SK-N-DZ (cell line): Measurements from ENCODE around the gene ZNF568. TPM values are rescaled to one million over a fixed set of nuclear protein-coding genes. Genes with fewer than 3 reads are reported as not detected.

ENCODE experiments used
- DNase-seq: peaks from one replicate; pipeline ENCODE4 v3.0.0-alpha.2; 2015; ENCODE audit warnings: low spot score
- polyA plus RNA-seq, 2 experiments: library from polyadenylated mRNA; depleted of rRNA; stranded (reverse); fragments of >200 nt; gene quantifications; 2 replicates each; pipeline ENCODE4 v1.2.3, GENCODE V29; 2014

ZNF568 gene
- polyA plus RNA-seq (2014; cell fraction: cytosol; rRNA removed): 7.3 and 12.6 TPM in 2 replicates
- polyA plus RNA-seq (2014; cell fraction: nucleus; rRNA removed): 7.1 and 7.6 TPM in 2 replicates

DNA sequence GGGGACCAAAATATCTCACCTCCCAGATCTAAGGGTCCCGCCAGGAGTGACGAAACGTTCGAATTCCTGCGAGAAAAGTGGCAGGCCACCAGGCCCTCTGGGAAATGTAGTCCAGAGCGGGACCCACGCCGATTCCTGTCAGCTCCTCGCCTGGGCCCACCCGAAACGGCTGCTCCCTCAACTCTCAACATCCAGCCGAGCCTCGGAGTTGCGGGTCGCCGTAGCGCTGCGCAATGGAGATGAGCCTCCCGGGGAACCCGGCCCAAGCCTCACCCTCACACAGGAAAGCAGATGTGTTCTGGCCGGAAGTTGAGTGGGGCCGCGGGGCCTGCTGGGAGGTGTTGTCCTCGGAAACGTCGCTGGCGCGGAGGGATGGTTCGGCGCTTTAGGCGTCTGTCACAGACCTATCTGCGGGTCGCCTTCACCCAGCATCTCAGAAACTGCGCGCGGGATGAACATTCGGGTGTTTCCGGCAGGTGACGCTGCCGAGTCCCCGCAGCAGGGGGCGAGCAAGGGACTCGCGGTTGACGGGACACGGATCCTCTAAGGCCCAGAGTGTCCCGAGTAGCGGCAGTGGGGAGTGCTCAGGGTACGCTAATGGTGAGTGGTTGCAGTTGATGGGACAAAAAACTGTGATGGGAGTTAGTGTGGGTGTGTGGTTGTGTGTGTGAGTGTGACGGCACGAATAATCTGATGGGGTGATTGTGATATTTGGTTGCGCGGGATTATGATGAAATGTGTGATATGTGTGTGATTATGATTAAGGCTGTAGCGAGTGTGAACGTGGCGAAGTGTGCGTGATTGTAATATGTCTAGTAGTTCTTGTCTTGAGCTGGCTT is at the start of gene ZNF568, which contains the start of gene ZNF829:
TSS of gene ZNF568 (plus strand) at position 341 of the 839 bp plus-strand sequence. CDS start 6,439 bp downstream, outside the sequence.
TSS of gene ZNF829 (minus strand) at position 300 of the 839 bp plus-strand sequence. CDS start 1,124 bp downstream, outside the sequence.
- DNase-seq: peak; percentile 95

DNA sequence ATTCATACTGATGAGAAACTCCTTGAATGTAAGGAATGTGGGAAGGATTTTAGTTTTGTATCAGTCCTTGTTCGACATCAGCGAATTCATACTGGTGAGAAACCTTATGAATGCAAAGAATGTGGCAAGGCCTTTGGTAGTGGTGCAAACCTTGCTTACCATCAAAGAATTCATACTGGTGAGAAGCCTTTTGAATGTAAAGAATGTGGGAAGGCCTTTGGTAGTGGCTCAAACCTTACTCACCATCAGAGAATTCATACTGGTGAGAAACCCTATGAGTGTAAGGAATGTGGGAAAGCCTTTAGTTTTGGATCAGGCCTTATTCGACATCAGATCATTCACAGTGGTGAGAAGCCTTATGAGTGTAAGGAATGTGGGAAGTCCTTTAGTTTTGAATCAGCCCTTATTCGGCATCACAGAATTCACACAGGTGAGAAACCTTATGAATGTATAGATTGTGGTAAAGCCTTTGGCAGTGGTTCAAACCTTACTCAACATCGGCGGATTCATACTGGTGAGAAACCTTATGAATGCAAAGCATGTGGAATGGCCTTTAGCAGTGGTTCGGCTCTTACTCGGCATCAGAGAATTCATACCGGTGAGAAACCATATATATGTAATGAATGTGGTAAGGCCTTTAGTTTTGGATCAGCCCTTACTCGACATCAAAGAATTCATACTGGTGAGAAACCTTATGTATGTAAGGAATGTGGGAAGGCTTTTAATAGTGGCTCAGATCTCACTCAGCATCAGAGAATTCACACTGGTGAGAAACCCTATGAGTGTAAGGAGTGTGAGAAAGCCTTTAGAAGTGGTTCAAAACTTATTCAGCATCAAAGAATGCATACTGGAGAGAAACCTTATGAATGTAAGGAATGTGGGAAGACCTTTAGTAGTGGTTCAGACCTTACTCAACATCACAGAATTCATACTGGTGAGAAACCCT is 38.9 kb upstream of the ZNF568 start:
- no peak for DNase-seq

DNA sequence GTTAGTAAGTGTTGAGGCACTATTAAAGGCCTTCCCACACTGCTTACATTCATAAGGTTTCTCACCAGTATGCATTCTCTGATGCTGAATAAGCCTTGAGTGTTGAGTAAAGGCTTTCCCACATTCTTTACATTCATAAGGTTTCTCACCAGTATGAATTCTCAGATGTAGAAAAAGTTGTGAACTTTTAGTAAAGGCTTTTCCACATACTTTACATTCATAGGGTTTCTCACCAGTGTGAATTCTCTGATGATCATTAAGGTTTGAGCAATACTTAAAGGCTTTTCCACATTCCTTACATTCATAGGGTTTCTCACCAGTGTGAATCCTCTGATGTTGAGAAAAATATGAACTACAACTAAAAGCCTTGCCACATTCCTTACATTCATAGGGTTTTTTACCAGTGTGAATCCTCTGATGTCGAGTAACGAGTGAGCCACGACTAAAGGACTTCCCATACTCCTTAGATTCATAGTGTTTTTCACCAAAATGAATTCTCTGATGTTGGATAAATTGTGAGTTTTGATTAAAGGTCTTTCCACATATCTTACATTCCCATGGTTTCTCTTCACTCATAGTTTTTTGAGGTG is 24.3 kb upstream of the ZNF568 start:
- no peak for DNase-seq

DNA sequence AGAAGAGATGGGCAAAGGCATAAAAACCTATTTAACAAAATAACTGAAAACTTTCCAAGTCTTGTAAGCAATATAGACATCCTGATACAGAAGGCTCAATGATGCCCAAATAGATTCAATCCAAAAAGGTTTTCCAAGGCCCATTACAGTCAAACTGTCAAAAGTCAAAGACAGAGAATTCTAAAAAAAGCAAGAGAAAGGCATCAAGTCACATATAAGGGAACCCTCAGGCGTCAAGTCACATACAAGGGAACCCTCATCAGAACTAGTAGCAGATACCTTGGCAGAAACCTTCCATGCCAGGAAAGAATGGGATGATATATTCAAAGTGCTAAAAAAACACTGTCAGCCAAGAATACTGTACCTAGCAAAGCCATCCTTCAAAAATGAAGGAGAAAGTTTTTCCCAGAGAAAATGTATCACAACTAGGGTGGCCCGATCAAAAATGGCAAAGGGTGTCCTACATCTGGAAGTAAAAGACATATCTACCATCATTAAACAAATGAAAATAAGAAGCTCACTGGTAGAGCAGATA is 21.2 kb upstream of the ZNF568 start:
- no peak for DNase-seq

DNA sequence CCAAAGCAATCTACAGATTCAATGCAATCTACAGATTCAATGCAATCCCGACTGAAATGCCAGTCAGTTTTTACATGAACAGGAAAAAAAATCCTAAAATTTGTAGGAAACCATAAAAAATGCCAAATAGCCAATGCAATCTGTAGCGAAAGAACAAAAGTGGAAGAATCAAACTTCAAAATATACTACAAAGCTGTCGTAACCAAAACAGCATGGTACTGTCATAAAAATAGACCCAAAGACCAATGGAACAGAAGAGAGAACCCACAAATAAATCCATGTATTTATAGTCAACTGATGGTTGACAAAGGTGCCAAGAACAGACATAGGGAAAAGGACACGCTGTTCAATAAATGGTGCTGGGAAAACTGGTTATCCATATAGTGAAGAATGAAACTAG is 17.7 kb upstream of the ZNF568 start:
- DNase-seq: no peak

DNA sequence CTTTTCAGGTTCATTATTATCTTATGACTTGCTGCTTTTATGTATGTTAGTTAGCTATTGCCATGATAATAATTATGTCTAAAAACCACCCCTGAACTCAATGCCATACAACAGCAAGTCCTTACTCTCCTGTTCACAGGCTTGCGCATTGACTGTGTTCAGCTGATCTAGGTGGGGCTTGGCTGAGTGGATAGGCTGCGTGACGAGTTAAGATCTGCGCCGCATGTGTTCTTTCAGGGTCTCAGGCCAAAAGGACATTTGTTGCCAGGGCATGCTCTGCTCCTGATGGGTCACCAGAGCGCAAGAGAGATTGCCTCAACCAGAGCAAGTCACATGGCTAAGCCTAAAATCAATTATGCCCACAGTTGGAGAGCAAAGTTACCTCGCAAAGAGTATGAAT is 859 bp downstream of the ZNF568 start:
- DNase-seq: peak; percentile 52

DNA sequence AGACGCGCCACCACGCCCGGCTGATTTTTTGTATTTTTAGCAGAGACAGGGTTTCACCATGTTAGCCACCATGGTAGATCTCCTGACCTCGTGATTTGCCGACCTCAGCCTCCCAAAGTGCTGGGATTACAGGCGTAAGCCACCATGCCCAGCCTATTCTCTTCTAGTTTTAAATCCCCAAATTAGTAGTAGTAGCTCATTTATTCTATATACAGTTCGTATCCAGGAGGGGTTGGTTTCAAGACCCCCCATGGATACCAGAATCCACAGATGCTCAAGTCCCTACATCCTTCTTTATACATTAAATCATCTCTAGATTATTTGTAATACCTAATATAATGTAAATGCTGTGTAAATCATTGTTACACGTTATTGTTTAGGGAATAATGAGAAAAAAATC is 2.0 kb downstream of the ZNF568 start:
- no peak for DNase-seq

DNA sequence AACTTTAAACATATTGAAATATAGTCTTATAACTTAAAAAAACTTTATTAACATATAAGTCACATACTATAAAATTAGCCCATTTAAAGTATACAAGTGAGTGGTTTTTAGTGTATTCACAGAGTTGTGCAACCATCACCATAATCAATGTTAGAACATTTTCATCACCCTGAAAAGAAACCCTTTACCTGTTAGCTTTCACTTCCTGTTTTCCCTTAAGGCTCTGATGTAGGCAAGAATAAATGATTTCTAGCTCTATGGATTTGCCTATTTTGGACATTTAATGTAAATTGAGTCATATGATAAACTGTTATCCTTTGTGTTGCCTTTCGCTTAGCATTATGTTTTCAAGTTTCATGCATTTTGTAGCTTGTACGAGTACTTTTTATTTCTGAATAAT is 15.6 kb downstream of the ZNF568 start:
- DNase-seq: no peak

DNA sequence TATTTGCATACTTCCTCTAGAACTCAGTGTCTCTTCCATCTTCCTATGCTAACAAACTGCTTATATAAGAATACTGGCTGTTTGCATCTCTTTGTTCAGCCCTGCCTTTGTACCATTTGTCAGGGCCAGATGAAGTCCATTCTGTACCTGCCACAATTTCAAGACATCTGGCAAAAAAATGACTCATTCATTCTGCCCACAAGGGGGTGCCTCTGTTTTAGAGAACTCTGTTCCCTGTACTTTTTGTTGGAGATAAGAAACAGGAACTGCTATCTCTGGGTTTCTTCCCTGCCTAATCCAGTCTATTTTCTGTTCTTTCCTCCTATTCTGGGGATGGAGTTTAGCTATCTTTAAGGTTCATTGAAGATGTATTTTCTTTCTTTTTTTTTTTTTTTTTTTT is 23.0 kb downstream of the ZNF568 start:
- DNase-seq: no peak

DNA sequence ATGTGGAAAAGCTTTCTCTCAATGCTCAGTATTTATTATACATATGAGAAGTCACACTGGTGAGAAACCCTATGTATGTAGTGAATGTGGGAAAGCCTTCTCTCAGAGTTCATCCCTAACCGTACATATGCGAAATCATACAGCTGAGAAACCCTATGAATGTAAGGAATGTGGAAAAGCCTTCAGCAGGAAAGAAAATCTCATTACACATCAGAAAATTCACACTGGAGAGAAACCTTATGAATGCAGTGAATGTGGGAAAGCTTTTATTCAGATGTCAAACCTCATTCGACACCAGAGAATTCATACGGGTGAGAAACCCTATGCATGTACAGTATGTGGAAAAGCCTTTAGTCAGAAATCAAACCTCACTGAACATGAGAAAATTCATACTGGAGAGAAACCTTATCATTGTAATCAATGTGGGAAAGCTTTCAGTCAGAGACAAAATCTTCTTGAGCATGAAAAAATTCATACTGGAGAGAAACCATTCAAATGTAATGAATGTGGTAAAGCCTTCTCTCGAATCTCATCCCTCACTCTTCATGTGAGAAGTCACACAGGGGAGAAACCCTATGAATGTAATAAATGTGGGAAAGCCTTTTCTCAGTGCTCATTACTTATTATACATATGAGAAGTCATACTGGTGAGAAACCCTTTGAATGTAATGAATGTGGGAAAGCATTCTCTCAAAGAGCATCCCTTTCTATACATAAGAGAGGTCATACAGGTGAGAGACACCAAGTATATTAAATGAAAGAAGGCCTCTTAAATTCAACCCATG is 34.4 kb downstream of the ZNF568 start:
- no peak for DNase-seq

DNA sequence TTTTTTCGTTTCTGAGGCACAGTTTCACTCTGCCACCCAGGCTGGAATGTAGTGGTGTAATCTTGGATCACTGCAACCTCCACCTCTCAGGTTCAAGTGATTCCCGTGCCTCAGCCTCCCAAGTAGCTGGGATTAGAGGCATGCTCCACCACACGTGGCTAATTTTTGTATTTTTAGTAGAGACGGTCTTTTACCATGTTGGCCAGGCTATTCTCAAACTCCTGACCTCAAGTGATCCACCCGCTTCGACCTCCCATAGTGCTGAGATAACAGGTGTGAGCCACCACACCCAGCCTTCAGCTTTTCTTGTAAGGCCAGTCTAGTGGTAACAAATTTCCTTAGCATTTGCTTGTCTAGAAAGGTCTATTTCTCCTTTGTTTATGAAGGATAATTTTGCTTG is 46.2 kb downstream of the ZNF568 start:
- DNase-seq: no peak

DNA sequence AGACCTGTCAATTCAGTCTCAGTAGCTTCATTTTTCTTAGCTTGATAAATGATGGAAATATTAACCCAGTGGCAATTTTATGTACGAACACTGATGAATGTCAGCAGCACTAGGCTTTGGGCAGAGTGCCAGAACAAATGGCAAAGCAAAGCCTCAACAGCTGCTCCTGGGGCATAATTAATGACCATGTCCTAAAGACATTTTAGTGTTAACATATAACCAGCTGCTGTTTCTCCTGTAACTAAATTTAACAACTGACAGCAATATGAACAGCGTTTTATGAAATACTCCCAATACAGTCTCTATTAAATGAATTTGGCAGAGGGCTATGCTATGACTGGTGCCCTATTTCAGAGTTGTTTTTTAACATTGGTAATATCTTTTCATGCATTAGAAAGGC is 47.1 kb downstream of the ZNF568 start:
- DNase-seq: no peak

DNA sequence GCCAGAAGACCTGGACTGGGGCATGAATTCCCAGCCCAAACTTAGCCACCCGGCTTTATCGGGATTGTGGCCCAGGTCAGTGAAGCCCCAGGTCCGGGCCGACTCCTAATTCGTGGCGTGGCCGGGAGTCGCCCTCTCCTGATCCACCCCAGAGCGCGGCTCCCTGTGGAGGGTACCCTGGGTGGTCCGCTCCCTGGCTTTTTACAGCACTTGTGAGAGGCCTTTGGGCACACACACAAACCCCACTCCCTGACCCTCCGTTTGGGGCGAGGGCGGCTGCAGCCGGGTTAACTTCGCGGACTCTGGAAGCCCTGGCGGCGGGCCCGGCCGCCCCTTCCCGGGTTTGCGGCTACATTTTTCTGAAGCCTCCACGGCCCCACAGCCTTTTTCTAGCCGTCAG is 56.4 kb downstream of the ZNF568 start:
- peak; percentile 1 for DNase-seq

DNA sequence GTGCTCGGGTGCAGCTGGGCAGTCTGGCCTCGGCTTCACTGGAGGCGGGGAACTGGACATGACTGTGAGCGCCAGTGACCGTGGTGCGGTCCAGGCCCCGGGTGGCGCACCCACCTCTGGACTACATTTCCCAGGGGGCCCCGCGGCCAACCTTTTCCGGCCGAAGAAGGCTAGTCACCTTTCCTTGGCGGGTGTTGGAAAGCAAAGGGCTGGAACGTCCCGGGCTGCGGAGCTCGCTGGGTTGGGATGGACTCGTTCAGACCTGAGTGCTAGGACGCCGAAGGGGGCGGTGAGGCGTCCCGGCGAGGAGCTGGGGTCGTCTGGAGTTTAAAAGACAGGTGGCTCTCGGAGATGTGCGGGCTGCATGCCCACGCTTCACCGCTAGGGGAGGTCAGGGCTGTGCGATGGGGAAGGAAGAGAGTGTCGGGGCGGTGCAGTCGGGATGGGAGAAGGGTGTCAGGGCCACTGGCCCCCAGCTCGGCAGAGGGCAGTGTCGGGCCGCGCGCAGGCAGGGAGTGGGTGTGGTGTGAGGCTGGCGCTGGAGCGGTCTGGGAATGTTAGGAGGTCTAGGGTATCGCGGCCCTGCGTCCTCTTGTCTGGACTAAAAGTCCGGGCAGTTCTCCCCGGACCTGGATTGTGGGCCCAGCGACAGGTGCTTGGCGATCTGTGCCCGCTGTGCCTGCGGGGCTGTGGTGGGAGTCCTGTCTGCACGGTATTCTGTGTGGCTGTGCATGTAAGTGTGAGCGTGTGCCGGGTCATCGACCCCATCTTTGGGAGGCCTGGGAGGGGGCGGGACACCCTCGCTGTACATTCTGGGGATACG is 57.1 kb downstream of the ZNF568 start:
- peak; percentile 90 for DNase-seq

DNA sequence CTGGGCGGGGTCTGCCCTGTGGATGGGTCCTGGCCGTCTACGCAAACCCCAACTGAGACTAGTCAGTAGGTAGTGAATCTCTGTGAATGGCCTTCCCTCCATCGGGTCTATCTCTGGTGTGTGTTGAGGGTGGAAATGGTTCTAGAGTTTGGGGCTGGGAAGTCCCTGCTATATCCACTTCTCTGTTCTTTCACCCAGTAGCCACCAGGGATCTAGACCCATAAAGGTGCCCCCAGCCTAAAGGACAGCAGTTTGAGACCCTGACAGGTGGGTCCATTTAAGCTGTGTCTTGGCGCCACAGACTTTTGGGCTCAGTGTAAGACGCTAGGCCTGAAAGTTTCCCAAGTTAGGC is 57.7 kb downstream of the ZNF568 start:
- no peak for DNase-seq

DNA sequence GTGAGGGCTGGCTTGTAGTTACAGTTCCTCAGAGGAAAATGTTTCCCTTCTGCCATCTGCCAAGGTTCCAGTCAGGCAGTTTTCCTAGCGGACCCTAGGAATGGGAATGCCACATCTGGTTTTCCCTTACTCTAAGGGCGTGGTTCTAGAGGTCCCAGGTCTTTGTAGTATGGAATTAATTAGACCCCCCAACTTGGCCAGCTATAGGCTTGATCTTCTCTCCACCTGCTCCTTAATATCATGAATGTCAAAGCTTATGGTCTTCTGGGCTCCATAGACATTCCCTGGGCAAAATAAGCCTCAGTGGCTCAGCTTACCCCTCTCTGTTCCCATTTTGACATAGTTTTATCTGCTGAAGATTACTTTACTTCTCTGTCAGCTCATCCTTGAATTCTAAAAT is 70.0 kb downstream of the ZNF568 start:
- DNase-seq: no peak

DNA sequence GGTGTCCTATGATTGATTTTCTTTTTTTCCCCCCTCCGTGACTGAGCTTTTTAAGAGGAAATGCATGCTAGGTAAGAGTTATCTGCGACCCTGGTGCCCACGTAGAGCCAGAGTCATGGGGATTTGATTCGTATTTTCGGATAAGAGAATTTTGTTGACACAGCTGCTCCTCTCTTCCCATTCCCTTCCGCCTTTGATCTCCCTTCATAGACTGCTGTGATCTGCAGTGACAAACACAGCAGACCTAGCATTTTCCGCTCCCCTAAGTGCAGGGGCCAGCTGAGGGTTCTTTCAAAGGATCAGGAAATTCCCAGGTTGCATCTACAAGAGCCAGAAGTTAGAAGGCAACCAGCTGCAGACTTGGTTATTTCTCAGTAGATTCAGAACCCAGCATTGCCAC is 70.5 kb downstream of the ZNF568 start:
- DNase-seq: no peak

DNA sequence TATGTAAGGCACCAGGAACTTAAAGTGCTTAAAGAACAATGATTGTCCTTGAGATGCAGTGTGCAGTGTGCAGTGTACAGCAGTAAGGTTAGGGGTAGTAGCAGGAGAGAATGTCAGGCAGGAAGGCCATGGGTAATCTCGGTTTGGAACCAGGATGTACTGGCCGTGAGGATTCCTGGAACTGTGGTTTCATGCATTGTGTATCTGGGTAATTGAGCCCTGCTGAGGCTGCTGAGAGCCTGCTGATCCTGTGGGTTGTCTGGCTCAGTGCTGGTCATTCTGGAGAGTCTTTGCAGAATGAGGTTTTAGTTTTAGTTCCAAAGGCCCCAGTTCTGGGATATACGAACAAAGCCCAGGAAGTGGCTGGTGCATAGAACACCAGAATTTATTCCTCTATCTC is 71.0 kb downstream of the ZNF568 start:
- no peak for DNase-seq

DNA sequence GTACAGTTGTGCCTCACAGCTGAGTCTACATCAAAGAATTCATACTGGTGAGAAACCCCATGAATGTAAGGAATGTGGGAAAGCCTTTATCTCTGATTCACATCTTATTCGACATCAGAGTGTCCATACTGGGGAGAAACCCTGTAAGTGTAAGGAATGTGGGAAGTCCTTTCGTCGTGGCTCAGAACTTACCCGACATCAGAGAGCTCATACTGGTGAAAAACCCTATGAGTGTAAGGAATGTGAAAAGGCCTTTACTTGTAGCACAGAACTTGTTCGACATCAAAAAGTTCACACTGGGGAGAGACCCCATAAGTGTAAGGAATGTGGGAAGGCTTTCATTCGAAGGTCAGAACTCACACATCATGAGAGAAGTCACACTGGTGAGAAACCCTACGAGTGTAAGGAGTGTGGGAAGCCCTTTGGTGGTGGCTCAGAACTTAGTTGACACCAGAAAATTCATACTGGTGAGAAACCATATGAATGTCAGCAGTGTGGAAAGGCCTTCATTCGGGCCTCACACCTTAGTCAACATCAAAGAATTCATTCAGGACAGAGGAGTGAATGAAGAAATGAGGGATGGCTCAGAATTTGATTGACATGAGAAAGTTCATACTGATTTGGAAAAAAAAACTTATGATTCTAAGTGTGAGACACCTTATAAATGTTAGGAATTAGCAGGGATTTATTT is 81.2 kb downstream of the ZNF568 start:
- DNase-seq: no peak
